Inflammatory macrophage treated with lipopolysaccharide for 1 hour (primary cell): Measurements from ENCODE around the gene XRCC5.
"Not testable (repeated sequence)": the region's sequence is repeated elsewhere in the genome, so short reads cannot be mapped to it uniquely, and the experiment has no call there.

Experiments used
- DNase-seq, 2 donors: peaks; one replicate each; pipeline ENCODE4 v3.0.0-alpha.2; 2020 to 2022

The XRCC5 gene

DNA sequence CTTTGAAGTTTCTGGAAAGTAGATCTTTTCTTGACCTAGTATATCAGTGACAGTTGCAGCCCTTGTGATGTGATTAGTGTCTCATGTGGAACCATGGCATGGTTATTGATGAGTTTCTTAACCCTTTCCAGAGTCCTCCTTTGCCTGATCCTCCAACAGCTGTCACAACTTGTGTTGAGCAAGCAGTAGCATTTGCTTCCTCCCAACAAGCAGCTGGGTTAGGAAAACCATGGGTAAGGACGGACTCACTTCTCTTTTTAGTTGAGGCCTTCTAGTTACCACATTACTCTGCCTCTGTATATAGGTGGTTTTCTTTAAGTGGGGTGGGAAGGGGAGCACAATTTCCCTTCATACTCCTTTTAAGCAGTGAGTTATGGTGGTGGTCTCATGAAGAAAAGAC lies 96.3 kb downstream of the XRCC5 start:
- DNase-seq = peak; percentile 47 to 61

DNA sequence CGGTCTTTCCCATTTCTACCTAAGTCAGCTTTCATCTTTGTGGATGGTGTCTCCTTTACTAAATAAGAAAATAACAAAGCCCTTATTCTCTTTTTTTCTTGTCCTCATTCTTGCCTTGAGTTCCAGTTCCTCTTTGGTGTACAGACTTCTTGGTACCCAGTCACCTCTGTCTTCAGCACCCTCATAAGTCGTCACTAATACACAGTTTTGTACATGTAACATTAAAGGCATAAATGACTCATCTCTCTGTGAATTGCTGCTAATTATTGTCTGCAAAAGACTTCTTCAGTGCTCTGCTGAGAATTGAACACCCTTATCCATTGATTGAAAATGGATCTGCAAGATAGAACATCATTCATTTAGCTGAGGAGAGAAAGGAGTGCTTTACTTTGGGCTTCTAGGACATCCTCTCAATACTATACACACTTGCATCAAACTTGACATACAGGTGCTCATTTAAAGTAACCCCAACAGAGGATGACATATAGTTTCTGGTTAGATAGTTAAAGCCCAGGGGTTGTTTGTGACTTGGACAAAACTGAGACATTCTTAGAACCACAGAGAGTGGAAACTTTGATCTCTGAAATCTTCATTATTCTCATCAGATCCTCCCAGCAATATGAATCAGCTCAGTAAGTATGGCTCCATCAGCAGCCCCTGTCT lies 97.0 kb downstream of the XRCC5 start:
- peak in 1 of 2 donors; percentile 26 for DNase-seq

DNA sequence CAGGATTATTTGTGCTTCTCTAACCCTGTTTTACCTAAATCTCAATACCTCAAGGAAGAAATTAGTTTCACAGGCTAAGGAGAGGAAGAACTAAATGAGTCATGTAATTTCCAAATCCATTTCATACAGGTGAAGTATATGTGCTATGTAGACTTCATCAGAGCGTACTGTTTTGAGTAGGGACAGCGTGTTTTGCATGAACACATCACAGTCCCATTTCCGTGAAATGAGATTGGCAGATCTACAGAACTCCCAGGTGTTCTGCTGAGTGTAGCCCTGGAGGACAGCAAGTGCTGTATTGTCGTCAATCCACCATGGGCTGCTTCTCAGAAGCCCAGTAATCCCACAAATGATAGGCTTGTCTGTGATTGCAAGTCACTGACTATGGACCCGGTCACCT lies 97.7 kb downstream of the XRCC5 start:
- DNase-seq = no peak

DNA sequence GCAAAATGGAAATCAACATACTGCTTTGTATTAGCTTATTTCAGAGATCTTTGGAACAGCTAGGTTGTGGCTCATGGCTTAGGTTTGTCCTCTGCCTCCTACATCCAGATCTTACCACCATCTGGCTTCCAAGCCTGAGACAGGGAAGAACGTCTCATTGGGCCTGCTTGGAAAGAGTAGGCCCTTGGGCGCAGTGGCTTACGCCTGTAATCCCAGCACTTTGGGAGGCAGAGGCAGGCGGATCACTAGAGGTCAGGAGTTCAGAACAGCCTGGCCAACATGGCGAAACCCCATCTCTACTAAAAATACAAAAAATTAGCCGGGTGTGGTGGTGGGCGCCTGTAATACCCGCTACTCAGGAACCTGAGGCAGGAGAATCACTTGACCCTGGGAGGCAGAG lies 99.5 kb downstream of the XRCC5 start:
- not testable (repeated sequence) for DNase-seq

DNA sequence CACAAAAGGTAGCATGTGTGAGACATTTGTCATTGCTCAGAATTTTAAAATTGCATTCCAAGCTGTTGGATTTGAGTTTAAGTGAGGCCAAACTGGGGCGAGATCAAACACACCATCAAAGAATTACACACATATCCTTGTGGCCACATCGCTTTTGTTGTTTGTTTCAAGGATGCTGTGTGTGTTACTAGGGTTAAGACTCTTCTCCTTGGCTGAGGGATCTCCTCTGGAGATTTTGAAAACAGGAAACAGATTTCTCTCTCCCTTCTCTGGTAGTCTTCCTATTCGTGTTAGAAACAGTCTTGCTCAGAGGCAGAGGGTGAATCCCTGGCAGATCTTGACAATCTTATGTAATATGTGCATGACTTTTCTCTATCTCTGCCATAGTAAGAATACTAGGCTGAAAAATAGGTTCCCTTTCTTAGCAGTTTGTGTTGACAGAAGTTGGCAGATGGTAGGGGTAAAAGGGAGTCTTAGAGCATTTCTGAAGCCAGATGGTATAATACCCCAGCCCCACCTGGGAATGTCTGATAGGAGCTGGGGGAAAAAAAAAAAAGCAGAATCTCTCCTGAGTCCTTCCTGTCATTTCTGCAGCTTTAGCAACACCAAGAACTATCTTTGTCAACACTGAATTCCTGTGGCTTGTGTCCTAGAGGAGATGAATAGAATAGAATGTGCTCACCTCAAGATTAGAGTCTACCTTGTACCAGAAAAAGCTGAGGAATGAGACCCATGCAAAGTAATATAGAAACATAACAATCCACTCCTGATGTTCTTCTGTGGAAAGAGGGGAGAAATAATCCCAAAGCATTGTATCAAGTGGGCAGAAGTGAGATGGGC lies 101.8 kb downstream of the XRCC5 start:
- peak in 1 of 2 donors; percentile 8 for DNase-seq

DNA sequence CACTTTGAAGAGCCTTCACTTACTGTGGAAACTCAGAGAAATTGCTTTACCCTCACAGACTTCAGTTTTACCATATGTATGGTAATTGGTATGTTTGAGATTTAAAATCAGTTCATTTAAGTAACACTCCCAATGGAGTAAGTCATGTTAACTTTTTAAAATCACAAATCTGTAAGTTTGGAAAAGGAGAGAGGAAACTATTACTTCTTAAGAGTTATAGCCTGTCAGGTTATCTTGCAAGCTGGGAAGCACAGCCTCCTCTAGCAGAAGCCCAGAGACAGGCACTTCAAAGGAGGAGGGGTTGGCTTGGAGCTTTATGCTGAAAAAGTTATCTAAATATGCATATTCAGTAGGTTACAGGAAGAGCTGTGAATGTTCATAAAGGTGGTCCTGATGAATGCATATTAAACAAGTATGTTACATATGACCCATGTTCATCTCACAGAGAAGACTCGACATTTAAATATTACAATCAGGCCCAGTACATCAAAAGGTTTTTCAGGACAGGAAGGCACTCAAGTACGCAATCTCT lies 102.5 kb downstream of the XRCC5 start:
- DNase-seq = no peak

DNA sequence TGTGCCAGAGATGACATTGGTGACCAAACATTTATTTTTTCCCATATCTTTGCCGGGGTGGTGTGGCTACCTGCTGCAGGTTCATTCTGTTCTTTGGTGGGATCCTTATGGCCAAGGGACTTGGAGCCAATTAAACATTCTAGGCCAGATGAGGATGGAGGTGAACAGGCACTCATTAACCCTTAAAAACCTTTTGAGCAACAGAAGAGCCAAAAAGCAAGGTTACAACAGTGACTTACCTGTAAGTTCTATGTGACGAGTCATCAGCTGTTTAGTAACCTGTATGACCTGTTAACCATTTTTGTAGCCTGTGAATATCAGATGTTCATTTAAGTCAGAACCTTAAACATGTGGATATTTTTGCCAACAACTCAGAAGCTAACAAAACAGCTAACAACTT lies 105.6 kb downstream of the XRCC5 start:
- no peak for DNase-seq

DNA sequence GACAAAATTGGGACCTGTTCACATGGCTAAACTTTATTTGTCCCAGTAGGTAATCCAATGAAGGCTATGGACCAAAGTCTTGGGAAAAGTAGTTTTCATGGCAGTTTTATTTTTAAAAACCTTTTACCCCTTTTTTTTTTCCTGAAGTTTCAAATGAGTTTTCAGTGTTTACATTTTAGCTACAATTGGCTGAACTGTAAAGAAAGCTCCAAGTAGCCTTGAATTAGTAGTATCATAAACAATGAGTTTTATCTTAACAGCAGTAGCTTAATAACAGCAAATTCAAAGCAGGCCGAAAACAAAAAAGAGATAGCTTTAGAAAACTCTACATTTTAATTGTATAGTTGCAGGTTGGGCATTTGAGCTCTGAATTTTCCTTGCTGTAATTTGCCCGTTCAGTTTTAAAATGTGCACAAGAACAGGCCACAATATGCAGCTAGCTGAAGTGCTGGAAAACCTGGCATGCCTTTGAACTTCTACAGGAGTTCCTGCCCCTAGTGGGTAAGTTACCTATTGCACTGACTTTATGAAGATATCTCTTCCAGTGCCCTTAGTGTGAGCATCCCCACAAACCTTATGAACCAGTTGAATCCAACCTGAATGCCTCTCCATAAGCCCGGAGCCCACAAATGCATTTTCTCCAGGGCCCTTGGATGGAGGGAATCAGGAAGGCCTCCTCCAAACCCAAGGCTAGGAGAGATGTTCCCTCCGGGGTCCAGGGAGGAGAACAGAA lies 106.7 kb downstream of the XRCC5 start:
- DNase-seq = no peak

DNA sequence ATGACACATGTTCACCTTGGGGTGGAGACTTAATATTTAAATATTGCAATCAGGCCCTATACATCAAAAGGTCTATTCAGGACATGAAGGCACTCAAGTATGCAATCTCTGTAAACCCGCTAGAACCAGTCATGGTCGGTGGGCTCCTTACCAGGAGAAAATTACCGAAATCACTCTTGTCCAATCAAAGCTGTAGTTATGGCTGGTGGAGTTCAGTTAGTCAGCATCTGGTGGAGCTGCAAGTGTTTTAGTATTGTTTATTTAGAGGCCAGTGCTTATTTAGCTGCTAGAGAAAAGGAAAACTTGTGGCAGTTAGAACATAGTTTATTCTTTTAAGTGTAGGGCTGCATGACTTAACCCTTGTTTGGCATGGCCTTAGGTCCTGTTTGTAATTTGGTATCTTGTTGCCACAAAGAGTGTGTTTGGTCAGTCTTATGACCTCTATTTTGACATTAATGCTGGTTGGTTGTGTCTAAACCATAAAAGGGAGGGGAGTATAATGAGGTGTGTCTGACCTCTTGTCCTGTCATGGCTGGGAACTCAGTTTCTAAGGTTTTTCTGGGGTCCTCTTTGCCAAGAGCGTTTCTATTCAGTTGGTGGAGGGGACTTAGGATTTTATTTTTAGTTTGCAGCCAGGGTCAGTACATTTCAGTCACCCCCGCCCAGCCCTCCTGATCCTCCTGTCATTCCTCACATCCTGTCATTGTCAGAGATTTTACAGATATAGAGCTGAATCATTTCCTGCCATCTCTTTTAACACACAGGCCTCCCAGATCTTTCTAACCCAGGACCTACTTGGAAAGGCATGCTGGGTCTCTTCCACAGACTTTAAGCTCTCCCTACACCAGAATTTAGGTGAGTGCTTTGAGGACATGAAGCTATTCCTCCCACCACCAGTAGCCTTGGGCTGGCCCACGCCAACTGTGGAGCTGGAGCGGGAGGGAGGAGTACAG lies 108.1 kb downstream of the XRCC5 start:
- DNase-seq = no peak

DNA sequence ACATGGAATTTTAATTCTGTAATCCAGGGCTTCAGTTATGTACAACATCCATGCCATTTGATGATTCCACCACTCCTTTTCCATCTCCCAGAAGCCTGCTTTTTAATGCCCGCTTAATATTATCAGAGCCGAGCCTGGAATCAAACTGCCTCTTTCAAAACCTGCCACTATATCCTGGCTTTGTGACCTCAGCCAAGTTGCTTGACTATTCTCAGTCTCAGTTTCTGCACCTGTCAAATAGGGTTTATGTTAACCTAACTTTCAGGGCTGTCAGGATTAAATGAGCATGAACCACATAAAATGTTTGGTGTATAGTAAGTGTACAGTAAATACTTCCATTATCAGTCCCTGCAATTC lies 108.7 kb downstream of the XRCC5 start:
- no peak for DNase-seq

DNA sequence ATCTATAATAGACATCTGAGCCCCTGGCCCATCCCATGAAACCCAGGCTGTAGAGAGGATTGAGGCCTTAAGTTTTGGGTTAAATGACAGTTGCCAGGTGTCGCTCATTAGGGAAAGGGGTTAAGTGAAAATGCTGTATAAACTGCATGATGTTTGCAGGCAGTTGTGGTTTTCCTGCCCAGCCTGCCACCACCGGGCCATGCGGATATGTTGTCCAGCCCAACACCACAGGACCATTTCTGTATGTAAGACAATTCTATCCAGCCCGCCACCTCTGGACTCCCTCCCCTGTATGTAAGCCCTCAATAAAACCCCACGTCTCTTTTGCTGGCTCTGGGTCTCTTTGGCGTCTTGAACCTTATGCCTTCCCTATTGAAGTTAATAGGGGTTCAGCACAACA lies 110.7 kb downstream of the XRCC5 start:
- DNase-seq = no peak

DNA sequence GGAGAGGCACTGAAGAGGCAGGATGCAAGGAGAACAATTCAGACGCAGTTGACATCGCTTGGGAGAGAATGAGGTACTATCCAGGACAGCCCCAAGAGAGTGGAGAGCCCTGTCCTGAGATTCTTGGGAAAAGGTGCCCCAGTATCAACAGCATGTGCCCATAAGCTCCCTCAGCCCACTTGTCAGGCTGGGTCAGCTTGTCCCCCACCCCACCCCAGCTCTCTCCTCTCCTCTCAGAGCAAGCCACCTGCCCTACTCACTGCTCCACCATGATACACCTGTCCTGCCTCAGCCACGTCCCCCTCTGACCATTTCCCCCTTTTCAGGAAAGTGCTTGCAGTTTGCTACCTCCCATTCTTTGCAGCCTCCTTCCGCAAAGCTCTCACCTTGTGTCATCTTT lies 111.8 kb downstream of the XRCC5 start:
- no peak for DNase-seq

DNA sequence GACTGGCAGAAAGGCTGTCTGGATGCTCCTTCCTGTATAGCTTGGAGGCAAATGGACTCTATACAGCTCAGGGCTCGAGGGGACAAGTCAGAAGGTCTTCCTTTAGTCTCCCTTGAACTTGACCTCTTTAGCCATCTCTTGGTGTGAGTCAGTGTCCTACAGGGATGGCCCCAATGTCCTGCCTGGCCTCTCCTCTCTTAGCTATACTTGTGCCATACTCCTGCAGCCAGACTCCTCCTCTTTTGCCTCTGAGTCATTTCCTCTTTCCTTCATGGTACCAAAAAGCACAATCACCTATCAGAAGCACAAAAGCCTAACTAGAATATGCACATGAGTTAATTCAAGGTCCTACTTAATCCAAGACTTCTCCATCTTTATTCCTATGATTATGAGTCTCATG lies 112.7 kb downstream of the XRCC5 start:
- DNase-seq = no peak

DNA sequence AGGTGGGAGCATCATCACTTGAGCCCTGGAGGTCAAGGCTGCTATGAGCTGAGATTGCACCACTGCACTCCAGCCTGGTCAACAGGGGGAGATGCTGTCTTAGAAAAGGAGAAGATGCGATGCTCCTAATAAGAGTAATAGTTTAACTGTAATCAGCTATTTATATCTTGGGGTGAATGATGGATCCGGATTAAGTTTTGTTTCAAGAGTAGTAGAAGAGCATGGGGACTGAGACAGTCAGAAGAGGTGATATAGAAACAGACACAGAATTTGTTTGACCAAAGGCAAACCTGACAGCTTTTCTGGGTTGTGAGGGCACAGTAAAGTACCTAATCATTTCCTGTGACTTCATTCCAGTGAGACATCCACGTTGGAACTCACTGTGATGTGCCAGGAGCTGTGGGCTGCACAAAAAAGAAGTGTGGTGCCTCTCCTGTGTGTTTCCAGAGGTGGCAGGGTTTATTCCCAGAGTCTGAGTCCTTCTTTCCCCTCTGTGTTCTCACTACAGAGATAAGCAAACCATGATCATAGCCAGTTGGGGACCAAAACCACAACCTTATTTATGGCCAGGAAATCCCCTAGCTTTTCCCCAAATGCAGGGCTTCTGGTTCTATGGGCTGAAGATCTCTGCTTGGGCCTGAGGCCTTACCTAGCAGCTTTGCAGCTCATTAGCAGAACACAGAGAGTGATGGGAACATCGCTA lies 113.7 kb downstream of the XRCC5 start:
- DNase-seq = peak; percentile 22 to 44

DNA sequence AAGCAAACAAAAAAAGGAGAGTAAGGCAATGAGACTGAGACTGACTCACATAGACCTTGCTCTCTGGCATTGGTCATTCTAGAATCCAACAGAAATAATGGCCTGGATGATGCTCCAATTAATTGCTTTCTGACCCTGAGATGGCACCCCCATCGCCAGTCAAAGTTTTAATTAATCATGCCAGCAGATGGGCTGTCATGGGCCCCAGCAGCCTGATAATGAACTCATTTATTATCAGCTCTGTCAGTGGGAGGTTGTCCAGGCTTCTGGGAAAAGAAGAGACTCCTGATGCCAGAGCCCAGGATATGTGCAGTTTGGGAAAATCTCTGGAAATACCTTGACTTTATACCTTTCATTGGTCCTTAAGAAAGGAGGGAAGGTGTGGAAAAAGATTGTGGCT lies 115.2 kb downstream of the XRCC5 start:
- DNase-seq = no peak

DNA sequence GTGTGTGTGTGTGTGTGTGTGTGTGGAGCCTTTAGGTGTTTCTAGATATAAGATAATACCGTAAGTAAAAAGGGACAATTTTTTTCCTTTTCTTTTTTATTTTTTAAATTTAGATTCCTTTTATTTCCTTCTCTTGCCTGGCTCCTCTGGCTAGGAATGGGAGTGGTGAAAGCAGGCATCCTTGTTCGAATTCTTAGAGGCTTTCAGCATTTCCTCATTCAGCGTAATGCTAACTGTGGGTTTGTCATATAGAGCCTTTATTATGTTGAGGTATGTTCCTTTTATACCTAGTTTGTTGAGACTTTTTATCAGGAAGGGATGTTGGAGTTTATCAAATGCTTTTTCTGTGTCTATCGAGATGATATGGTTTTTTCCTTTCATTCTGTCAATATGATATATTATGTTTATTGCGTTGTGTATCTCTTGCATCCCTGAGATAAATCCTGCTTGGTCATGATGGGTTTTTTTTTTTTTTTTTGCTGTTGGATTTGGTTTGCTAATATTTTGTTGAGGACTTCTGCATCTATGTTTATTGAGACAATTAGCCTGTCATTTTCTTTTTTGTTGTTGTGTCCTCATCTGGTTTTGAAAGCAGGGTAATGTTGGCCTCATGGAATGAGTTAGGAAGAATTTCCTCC lies 120.2 kb downstream of the XRCC5 start:
- DNase-seq = no peak

DNA sequence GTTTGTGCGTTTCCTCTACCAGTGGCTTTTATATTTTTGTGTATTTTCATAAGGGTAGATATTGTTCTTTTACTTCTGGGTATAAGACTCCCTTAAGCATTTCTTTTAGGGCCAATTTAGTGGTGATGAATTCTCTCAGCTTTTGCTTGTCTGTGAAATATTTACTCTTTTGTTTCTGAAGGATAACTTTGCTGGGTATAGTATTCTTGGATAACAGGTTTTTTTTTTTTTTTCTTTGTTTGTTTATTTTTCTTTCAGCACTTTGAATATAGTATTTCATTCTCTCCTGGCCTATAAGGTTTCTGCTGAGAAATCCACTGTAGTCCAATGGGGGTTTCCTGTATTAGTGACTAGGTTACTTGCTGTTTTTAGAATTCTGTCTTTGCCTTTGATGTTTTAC lies 122.7 kb downstream of the XRCC5 start:
- no peak for DNase-seq

DNA sequence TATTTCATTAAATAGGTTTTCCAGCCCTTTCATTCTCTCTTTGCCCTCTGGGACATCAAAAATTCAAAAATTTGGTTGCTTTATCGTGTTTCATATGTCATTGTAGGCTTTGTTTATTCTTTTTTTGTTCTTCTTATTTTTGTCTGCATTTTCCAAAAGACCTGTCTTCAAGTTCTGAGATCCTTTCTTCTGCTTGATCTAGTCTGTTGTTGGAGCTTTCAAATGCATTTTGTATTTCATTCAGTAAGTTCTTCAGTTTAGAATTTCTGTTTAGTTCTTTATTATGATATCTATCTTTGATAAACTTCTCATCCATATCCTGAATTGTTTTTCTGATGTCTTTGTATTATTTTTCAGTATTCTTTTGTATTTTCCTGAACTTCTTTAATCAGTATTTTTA lies 123.6 kb downstream of the XRCC5 start:
- no peak for DNase-seq

DNA sequence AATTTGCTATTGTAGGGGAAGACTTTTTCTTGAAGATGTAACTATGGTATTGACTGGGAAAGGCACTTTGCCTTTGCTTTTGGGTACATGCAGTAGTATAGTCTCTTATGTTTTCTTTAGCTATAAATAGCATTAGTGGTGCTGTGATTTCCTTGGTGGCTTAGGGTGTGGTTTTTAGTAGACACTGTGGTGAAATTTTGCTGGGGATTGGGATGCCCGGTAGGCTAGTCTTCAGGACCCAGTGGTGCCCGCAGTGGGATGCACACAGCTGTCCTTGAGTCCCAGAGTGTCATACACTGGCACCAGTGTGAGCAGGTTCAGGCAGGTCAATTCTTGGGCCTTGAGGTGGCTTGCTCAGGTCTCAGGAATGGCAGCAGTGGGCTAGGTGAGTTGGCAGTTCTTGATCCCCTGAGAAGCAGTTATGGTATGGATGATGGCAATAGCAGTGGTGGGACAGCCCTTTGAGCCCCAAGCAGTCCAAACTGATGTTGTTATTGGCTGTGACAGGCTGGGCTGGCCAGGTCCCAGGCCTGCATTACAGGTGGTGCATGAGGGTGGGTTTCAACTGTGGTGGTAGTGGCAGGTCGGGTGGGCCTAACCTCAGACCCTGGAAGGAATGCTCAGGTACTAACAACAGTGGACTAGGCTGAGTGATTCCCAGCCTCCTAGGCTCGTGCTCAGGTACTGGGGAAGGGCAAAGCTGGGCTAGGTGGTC lies 124.3 kb downstream of the XRCC5 start:
- no peak for DNase-seq

DNA sequence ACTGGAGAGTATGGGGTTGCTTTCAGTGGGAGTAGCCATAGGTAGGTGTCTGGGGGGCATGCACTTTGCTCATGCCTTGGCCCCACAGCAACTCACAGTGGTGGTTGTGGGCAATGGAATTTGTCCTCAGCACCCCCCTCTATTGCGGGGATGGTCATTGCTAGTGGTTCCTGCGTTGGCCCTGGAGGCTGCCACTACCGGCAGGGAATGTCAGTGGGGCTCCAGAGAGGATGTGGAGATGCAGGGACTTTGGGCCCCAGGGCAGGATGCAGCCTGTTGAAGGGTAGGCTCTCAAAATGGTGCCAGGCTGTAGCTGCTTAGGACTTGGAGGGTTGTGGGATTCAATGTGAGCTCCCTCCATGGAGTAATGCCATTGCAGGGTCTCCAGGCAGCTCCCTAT lies 125.0 kb downstream of the XRCC5 start:
- no peak for DNase-seq

DNA sequence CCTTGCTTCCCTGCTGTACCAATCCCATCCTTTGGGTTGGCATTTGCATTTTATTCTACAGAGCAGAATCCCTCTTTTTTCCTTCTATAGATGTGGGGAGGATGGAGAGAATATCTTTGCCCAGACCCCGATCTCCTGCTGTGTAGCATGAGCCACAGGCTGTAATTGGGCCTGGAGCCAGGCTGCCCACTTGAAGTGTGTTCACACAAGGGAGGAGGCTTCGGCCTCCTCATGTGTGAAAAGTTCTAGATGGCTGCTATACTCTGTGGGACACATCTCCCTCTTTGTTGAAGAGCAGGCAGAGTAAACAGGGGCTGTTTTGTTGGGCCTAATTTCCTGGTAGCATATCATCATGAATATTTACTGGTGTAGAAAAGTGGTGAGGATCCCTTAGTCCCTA lies 126.3 kb downstream of the XRCC5 start:
- no peak for DNase-seq
